ENCODE results near the gene PCSK6.

Gene PCSK6

GRCh38 chr15:101498717-101499480, 9.4 kb upstream of the PCSK6 start:
- DNase-seq (ENCODE audit: low read depth): no peak

DNA sequence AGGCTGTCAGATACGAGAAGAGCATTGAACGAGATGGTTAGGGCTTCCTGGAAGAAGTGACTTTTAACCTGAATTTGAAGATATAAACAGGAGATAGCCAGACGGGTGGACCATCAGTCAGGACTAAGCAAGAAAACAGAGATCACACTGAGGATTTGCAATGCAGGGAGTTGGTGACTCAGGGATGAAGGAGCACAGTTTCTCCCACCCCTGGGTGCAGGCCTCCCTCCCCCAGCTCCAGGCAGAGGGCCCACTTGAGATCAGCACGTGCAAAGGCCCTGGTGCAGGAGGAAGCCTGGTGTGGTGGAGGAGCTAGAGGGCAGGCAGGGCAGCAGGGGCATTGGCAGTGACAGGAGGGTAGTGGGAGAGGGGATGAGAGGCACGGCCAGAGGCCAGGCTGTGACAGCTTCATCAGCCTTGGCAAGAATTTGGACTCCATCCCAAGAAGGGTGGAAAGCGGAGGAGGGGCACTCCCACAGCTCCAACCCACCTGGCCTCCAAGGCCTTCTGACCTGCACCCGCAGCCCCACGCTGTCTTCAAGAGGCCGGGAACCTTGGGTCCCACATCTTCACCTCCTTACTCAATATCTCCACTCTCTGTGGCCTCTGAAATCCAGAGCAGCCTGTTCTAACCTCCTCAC, 8.7 kb upstream of the PCSK6 start:
- DNase-seq (ENCODE audit: low read depth): peak; percentile 32

DNA sequence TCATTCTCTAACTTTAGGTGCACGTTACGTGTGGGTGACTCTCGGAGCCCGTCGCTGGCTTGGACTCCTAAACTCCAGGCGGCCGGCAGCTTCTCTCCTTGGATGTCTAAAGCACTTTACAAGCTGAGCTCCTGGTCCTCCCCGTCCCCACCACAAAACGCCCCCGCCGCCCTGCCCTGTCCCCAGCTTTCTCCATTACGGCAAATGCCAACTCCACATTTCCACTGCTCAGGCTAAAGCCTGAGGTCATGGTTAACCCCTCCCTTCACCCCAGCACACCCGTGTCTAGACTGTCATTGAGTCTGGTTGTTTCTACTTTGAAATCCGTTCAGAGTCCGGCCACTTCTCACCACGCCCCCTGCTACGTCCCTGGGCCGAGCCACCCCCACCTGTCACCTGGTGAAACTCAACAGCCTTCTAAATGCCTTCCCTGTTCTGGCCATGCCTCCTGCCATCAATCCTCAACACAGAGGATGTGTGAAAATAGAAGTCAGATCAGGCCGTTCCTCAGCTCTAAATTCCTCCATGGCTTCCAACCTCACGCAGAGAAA, 8.1 kb upstream of the PCSK6 start:
- DNase-seq (ENCODE audit: low read depth): no peak

GRCh38 chr15:101497017-101497416, 7.5 kb upstream of the PCSK6 start:
- DNase-seq (ENCODE audit: low read depth): no peak

GRCh38 chr15:101496198-101496986, 6.9 kb upstream of the PCSK6 start:
- no peak for DNase-seq (ENCODE audit: low read depth)

- no peak for DNase-seq (ENCODE audit: low read depth)
Measured at GRCh38 chr15:101495334-101496197, 6.1 kb upstream of the PCSK6 start.

DNA sequence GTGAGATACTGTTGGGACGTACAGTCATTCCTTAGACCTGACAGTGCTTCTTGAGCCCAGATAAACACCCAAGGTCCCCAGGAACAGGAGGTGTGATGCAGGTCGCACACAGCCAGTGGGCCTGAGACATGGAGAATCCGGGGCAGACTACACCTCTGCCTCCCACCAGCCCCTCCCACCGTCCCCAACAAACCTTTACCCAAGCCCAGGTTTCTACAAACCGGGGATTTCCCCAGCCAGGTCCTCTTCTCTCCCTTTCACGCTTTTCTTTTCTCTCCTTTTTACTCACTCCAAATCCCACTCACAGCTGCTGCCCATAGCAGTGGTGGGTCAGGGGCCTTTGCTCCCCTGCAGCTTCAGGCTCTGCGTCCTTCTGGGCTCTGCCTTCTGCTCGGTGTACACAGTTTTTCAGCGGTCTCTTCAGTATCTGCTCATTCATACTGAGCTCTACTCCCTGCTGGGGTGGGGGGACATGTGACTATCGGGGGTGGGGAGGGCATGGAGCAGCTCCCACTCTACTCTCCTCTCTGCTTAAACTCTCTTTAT, 4.8 kb upstream of the PCSK6 start:
- DNase-seq (ENCODE audit: low read depth): no peak

DNA sequence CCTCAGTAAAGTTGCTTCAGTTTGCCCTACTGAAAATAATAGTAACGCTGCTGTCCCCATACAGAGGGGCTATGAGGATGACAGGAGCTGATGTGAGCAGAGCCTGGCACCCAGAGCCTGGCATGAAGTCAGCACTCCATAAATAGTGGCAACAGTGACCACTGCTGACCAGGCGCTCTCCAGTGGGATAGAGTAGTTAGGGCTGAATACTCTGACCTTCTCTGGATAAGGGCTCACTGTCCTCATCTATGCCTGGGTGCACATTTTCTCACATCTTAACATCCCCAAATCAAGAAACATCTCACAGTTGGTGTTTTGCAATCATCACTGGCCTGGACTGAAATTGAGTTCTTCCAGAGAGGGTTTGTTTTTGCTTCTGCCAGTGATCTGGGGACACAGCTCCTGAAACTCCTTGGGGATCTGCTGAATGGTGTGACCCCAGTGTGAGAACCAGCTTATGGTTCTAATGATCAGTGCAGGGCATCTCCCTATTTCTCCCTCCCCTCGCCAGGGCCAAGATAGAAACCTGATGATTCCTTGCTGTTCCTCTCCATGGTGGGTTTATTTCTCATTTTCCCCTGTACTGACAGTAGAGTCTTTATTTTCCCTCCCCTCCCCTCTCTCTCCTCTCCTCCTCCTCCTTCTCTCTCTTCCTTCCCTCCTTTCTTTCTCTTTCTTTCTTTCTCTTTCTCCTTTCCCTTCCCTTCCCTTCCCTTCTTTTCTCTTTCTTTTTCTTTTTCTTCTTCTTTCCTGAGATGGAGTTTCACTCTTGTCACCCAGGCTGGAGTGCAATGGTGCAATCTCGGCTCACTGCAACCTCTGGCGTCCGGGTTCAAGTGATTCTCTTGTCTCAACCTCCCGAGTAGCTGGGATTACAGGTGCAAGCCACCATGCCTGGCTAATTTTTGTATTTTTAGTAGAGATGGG, 3.5 kb upstream of the PCSK6 start:
- no peak for DNase-seq (ENCODE audit: low read depth)

DNA sequence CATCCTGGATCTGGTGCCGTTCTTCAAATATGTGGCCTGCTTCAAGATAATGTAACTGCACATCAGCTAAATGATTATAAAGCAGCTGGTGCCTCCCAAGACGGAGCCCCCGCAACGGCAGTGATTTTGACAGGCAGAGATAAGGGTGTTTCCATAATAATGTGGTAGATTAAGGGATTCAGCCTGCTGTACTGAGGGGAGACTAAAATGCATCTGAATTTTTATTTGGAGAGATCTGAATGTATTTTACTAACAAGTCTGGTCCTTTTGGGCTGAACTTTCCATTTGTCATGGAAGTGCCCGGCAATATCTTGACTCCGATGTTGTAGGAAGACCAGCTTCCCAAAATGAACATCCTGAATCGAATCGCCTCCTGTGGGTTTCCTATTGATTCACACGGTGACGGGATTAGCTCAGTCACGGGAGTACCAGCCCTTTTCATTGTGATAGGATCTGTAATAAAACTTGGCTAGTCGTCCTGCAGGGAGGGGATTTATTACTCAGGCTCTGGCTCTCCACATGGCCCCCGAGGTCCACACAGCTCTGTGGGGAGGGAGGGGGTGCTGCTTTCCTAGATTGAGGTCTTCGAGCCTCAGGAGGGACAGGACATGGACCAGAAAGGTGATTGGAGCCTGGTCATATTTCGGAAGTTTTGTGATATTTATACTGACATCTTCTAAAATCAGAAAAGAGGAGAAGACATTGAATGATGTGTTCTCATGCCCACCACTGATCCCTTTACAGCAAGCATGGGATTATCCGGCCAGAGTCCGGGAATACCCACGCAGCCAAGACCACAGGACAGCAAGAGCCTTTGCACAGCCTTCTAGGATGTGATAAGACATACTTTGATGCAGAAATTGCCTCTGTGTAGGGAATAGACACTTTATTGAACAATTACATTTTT, 2.5 kb upstream of the PCSK6 start:
- DNase-seq (ENCODE audit: low read depth): no peak

GRCh38 chr15:101490922-101491733, 1.6 kb upstream of the PCSK6 start:
- no peak for DNase-seq (ENCODE audit: low read depth)

DNA sequence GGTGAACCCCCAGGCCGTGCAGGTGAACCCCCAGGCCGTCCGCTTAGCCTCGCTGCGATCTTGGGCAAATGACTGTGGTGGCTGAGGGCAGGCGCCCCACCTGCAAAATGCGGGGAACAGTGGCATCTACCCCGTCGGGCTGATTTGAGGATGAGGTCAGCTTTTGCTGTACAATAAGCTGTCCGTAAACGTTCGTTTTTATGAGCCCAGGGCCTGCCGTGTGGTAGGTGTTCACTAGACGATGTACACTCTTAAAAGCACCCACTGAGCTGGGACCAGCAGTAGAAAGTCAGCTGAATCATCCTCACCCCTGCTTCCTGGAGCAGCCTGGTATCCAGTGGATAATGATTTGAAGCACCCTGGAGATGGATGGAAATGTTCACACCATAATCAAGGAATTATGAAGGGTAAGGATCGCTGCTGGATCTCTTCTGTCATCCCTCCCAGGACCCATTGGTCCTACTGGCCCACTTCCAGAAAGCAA, 943 bp upstream of the PCSK6 start:
- no peak for DNase-seq (ENCODE audit: low read depth)

DNA sequence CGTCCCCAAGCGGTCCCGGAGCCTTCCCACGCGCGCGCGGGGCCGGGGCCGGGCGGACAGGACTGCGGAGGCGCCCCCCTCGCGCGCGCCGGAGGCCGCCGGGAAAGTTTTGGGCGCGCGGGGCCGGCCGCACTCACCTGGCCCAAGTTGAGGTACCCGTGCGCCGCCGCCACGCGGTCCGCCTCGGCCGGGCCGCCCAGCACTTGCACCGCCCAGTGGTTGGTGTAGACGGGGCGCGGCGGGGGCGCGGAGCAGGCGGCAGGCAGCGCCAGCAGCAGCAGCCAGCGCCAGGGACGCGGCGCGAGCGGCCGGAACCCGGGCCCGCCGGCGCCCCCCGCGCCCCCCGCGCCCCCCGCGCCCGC, 289 bp downstream of the PCSK6 start:
- no peak for DNase-seq (ENCODE audit: low read depth)

GRCh38 chr15:101488300-101489164, 975 bp downstream of the PCSK6 start:
- no peak for DNase-seq (ENCODE audit: low read depth)

DNA sequence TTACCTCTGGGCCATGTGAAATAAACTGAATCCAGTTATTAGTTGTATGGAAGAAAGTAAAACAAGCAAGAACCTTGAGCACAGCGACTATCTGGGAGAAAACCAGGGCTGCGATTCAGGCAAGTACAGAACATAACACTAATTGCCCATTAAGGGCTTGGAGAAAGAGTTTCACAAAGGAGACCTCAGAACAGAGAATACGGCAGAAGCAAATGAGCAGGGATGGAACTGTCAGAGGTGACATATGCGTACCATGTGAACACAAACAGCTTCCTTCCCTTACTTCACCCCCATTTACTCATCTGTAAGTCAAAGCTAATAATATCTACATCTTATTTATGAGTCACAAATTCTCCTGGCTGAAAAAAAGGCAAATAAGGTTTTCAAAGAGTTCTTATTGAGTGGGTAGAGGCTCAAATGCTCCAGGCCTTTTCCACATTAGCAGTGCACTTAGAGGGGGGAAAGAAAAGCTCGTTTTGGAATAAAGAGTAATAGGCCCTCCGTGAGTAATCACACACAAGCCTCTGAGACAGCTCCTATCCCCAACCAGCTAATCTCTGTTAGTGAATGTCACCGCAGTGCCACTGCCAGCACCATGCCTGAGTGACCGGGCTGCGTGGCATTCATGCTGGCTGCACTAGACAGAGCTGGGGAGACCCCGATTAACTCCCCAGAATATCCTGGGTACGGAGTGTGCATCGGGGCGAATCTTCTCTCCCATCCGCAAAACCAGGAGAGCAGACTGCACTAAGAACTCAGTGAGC, 2.6 kb downstream of the PCSK6 start:
- no peak for DNase-seq (ENCODE audit: low read depth)

DNA sequence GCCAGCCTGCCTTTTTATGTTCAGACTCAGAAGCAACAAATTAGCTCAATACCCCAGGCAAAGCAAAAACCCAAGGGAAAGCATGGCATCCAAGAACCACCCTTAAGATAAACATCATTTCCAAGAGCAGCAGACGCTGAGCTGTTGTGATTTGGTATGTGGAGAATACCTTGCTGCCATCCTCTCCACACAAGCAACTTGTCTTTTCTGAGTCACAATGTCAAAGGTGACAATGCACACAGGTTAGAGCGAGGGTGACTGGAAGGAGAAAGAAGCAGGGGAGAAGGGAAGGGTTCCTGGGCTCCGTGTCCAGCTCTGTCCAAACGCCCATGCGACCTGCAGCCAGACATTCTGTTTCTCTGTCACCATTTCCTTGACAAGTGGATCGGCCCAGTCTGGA, 6.0 kb downstream of the PCSK6 start:
- DNase-seq (ENCODE audit: low read depth): no peak

- DNase-seq (ENCODE audit: low read depth): no peak
Measured at GRCh38 chr15:101482526-101483371, 6.8 kb downstream of the PCSK6 start.
